ENCODE data around the gene AZU1. TPM values are rescaled to one million over a fixed set of nuclear protein-coding genes. Genes with fewer than 3 reads are reported as not detected.

Gene AZU1
- total RNA-seq, 1 donor from 2014 or later = not detected

DNA sequence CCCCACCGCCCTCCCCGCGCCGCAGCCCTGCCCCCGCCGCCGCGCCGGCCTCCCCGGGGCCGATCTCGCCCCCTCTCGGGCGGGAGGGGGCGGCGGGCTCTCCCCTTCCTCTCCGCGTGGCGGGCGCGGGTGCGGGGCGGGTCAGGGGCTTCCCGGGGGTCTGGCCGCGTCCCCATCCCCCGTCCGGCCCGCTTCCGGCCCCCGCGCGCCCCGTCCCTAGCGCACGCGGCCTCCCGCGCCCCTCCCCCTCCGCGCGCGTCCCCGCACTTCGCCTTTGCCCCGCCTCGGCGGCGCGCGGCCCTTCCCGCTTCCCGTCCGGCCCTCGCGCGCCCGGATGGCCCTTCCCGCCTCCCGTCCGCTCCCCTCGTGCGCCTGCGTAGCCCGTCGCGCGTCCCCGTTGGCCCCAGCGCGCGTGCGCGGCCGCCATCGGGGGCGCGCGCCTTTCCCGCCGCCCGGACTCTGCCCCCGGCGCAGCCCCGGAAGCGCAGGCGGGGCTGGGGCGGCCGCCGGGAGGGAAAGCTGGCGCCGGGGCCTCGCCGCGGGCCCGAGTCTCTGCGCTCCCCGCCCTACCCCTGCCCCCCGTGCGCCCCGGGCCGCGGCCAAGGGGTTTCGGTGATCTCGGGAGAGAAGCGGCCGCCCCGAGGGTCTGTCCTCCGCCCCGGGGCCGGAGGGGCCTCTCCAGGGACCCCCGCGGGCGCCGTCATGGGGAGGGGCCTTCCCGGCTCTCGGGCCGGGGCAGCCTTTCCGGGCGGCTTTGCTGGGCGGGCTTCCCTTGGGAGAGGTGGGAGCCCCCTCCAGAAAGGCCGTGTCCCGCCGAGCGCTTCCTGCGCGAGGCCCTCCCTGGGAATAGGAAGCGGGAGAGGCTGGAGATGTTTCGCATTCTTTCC is 29.9 kb upstream of the AZU1 start:
- peak; percentile 92 for DNase-seq (ENCODE audit: low spot score)

DNA sequence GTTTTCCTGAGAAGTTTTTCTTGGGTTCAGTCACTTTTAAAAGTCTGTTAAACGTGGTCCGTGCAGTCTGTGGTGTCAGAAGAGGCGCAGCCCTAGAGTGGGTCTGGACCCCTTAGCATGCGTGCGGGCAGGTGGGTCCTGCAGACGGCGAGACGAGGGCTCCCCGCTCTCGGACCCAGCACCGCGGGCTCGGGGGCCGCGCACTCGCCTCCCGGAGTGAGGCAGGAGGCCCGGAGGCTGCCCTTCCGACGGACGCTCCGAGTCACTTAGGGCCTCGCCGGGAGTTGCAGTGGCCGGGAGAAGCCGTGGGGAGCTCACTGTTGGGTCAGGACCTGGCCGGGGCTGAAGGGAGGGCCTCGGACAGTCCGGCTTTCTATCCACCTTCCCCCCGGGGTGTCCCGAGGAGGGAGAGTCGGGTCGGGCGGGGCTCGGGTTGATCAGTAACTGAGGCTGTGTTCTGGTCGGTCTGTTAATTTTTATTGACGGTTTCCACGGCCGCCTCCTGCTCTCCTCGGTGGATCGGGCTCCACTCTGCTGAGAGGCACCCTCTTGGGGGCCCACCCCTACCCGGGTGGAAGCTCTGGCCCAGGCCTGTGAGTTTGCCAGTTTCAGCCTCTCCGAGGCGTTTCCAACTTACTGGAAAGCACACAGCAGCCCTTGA is 29.1 kb upstream of the AZU1 start:
- no peak for DNase-seq (ENCODE audit: low spot score)

DNA sequence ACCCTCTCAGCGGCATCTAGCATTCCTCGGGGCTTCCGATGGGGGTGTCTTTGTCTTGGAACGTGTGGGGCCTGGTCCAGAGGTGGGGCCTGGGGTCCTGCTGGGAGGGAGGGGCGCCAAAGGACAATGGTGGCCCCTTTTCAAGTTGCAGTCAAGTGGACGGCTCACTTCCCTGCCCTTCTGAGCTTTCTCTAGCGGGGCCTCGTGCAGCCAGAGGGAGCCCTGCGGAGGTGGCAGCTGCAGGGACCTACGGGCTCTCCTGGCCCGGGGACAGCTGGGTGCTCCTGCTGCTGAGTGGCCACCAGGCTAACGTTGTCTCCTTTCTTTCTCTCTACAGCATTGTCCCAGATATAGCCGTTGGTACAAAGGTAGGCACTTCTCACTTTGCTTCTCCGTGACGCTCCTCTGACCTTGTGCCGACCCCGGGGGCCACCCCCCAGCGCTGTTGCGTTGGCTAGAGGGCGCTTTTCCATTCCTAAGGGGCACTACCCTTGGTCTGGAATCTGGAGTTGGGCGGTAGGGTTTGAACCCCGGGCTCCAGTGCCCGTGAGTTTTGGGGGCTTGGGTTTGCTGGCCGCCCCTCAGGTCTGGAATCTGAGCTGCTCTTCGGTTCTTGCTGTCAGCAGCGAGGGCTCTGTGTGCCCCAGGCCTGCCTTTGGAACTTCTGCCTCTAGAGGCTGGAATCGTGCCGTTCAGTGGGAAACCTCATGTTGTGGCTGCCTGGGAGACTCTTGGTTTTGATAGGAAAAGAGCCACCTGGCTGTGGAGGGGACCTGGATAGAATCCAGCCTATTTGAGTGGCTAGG is 28.4 kb upstream of the AZU1 start:
- no peak for DNase-seq (ENCODE audit: low spot score)

DNA sequence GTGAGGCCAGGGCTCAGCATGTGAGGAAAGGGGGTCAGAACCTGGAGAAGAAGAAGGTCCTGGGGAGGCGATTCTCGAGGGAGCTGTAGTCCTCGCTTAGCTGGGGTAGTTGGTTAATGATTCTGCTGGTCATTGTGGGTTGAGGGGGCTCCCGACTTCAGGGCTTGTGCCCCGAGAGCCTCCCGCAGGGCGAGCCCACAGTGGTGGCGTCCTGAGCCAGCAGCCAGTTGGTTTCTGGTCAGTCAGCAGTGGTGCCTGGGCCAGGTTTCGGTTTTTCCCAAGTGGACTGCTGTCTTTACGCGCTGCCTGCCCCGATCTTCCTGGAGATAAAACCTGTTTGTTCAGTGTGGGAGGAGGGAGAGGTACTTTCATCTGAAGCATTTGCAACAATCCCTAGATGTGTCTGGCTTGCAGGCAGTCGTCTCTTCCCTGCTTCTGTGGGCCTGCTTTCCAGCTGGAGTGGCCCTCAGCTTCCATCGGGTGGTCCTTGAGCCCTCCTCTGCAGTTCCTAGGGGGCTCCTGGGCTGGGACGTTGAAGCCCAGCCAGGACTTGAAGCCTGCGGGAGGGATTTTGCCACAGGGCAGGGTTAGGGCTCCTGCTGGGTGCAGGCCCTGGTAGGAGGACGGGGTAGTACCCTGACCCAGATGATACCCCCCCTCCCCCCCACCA is 27.1 kb upstream of the AZU1 start:
- peak; percentile 79 for DNase-seq (ENCODE audit: low spot score)

DNA sequence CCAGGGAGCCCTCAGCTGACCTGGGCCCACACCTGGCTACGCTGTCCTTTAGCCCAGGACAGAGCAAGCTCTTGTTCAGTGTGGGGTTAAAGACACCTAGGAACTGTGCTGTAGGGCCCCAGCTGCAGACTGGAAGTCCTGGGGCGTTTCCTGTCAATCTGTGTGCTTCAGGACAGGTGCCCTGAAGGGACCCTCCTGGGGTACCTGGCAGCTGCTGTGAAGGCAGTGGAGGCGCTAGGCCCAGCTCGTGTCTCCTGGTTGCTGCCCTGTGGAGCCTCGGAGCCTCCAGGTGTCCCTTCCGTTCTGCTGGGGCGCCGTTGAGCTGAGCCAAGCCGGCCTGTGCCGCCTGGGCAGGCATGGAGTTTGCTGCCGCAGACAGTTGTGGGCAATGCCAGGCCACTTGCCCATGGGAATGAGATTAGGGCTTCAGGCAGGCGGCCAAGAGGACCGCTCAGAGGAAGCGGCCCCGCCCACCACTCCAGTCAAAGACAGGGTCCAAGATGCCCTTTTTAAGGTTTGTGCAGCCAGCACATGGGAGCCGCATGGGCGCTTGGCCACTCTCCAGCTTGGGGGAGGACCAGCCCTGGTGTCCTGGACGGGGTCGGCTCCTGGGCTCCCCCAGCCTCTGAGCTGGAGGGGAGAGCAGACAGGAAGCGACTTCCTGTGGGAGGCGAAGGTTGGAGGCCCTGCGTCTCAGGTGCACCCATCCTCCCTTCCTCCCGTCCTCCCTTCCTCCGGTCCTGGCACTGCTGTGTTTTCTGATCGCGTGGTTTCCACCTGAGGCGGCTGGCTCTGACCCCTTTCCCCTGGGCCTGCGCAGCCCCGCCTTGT is 26.4 kb upstream of the AZU1 start:
- DNase-seq (ENCODE audit: low spot score) = no peak

DNA sequence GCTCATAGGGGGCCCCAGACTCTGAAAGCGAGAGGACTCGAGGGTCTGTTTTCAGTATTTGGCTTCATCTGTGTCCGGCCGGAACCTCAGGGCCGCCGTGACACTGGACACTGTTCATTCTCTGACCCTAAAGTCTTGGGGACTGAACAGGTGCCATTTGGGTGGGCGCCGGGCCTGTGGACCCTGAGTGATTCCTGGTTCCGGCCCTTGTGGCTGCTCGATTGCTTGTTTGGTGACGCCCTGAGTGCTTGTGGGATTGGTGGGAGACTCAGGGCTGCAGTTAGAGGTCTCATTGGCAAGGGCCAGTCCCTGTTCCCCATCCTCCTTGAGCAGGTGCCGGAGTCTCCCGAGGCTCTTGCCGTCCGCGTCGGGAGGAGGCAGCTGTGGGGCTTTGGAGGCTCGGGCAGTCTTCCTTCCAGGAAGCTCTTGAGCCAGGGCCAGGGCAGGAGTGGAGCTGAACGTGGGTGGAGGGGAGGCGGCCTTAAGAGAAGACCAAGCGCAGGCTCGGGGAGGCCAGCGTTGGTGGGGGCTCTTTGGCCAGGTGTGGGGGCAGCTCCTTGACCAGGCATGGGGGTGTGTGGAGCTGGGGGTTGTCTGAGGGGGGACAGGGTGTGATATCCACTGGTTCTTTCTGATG is 25.7 kb upstream of the AZU1 start:
- no peak for DNase-seq (ENCODE audit: low spot score)

DNA sequence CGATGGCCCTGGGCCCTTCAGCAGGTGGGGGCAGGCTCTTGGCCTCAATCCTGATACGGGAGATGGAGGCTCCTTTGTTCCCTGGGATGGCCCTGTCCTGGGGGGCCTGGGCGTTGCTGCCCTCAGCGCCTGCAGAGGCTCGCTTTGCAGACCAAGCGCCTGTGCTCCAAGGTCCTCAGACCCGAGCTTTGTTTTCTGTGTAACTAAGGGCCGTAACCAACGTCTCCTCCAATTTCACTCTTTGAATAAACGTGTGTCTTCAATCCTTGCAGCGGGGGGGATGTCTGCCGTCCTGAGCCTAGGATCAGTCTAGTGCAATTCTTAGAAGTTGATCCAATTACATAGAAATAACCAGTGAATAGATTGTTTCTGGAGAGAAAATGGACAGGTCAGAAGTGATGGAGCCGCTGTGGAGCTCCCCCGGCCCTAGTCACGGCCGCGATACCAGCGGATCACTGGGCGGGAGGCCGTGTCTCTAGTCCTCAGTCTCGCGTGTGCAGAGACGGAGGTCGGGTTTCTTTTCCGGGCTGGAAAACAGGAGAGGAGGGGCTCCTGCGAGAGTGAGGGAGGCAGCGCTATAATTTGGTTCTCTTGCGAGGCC is 25.0 kb upstream of the AZU1 start:
- DNase-seq (ENCODE audit: low spot score) = no peak

DNA sequence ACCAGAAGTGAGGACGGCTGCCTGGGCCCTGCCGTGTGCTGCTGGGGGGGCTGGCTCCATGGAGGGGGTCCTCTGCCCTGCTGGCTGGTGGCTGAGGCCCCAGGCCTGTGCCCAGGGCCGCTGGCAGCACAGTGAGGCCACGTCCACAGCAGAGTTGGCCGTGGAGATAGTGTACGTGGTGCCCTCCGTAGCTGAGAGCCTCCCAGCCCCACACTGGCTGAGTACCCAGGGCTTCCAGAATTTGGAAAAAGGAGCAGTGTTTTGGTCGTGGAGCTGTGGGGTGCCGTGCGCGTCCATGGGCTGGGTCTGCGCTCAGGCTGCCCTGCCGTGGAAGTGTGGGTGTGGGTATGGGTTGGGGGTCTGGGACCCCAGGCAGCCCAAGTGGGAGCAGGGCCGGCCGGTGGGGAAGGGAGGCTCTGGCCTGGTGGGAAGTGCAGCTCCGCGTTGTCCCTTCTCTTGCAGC is 24.5 kb upstream of the AZU1 start:
- no peak for DNase-seq (ENCODE audit: low spot score)

DNA sequence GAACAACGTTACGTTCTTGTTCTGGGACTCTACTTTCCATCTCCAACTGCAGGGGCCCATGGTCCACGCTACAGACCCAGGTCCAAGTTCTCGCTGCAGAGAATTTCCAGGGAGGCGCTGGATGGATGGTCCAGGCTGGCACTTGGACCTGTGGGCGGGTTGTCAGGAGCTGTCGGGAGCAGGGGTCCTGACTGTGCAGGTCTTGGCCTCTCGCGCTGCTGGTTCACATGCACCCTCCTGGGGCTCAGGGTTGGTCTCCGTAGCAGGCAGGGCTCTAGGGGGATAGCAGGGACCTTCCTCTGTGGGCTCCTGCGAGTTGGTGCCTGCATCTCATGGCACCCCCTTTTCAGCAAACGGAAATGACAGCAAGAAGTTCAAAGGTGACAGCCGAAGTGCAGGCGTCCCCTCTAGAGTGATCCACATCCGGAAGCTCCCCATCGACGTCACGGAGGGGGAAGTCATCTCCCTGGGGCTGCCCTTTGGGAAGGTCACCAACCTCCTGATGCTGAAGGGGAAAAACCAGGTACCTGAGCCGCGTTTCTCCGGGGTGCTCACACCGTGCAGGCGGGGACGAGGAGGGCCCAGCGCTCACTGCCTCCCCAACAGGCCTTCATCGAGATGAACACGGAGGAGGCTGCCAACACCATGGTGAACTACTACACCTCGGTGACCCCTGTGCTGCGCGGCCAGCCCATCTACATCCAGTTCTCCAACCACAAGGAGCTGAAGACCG is 23.8 kb upstream of the AZU1 start:
- no peak for DNase-seq (ENCODE audit: low spot score)

DNA sequence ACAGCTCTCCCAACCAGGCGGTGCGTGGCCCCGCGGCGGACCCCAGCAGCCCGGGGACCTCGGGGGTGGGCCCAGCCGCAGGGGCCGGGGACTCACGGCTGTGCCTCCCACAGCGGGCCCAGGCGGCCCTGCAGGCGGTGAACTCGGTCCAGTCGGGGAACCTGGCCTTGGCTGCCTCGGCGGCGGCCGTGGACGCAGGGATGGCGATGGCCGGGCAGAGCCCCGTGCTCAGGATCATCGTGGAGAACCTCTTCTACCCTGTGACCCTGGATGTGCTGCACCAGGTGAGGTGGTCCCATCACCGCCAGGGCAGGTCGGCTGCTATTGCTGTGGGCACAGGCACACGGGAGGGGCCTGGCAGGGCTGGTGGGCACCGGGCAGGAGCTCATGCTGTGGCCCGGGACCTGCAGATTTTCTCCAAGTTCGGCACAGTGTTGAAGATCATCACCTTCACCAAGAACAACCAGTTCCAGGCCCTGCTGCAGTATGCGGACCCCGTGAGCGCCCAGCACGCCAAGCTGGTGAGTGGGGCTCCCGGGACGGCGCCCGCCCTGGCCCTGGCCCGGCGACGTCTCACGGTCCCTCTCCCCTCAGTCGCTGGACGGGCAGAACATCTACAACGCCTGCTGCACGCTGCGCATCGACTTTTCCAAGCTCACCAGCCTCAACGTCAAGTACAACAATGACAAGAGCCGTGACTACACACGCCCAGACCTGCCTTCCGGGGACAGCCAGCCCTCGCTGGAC is 23.0 kb upstream of the AZU1 start:
- DNase-seq (ENCODE audit: low spot score) = no peak

DNA sequence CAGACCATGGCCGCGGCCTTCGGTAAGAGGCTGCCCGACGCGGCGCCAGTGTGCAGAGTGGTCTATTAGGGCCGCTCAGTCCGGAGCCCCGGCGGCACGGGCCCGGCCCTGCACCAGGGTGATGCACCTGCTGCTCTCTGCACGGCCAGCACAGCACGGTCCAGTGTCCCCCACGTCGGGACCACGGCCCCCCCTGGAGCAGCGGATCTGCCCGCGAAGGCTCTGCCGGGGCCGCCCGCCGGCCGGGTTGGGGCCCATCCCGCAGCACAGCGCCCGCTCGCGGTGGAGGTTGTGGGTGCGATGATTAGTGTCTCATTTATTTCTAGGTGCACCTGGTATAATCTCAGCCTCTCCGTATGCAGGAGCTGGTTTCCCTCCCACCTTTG is 22.5 kb upstream of the AZU1 start:
- no peak for DNase-seq (ENCODE audit: low spot score)

DNA sequence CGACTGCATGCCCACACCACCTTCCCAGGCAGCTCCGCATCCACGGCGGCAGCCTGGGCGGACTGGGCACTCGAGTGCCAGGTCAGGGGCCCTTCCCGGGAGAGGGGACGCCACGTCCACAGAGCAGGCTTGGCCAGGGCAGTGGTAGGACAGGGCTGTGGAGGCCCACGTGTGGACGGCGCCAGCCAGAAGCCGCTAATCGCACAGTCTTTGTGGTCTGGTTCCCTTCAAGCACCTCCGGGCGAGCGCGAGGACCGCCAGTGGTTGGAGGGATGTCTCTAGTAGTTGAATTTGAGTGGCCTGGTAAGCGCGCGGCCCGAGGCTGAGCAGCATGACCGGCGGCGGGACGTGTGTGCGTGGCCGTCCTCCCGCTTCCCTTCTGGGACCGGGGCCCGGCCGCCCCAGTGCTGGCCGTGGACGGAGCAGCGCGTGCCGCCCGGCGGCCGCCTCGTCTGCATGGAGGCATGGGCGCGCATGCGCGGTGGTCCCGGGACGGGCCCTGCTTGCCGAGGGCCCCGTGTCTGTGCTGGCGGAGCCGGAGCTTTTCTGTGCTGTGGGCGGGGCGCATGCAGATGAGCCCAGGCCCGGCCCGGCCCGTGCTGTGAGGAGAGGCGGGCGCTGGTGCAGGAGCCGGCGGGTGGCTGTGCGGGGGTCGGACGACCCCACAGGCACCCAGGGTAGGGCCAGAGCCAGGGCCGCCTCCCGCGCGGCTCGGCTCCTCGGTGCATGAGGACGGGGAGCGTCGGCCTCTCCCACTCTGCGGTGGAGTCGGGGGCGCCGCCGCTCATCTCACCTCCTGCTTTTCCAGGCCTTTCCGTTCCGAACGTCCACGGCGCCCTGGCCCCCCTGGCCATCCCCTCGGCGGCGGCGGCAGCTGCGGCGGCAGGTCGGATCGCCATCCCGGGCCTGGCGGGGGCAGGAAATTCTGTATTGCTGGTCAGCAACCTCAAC is 21.8 kb upstream of the AZU1 start:
- DNase-seq (ENCODE audit: low spot score) = no peak

DNA sequence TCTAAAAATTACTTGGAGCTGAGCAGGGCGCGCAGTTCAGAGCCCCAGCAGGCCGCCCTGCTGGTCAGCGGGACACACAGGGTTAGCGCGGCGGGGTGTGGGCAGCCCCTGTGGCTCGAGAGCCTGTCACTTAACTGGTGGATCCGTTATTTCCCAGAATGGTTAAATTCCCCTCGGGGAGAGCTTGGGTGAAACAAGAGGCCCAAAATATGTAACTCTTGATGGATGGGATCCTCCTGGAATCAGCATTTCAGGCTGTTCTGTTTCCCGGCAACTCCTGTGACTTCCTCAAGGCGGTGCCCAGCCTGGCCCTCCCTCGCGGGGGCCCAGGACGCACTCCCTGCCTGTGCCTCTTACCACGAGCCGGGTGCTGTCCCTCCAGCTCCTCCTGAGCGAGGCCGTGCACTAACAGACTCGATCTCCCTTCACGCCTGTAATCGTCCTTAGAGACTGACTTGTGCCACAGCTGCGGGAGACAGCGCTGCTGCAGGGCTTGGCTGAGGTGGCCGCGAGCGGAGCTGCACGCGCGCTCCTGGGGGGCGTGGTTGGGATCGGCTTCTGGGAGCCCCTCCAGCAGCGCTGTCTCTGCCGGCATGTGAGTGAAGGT is 20.7 kb upstream of the AZU1 start:
- DNase-seq (ENCODE audit: low spot score) = no peak

DNA sequence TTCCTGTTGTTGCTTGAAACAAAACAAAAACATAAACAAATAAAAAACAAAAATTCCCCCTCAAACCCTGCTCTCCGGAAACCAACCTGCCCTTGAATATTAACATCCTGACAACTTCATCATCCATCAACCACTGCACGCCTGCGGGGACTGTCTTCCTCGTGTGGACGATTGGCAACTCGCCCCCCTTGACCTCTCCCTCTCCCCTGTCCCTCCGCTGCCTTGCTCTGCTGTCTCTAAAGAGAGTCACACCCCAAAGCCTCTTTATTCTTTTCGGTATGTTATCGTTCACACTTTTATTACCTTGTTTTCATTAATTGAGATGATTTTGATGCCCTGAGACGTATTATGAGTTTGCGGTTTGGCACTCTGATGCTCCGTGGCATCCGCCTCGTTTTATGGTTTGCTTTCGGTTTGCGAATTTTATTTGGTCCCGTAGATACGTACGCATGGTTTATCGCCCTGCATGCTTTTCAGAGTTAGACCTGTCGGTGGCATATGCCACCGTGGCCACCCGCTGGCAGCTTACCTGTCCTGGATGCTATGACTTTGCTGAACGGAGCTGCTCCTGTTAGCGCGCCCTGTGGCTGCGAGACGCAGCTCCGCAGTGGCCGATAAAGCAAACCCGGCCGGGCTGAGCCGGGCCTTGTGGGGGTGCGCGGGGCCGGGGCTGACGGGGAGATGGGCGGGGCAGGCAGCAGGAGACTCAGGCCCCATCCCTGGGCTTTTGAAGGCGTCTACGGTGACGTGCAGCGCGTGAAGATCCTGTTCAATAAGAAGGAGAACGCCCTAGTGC is 19.8 kb upstream of the AZU1 start:
- no peak for DNase-seq (ENCODE audit: low spot score)

DNA sequence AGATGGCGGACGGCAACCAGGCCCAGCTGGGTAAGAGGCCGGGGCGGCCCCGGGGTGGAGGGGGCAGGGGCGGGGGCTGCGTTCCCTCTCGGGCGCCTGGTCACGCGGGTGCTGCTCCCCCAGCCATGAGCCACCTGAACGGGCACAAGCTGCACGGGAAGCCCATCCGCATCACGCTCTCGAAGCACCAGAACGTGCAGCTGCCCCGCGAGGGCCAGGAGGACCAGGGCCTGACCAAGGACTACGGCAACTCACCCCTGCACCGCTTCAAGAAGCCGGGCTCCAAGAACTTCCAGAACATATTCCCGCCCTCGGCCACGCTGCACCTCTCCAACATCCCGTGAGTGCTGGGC is 19.2 kb upstream of the AZU1 start:
- DNase-seq (ENCODE audit: low spot score) = no peak

Data from ureter (tissue), 1 donor.